SU-DHL-6 (cell line): Measurements from ENCODE around the gene RCOR2.

Source experiments
- EZH2phosphoT487 ChIP-seq: fragments of 200-600 bp; sonication (generic), shearing (Covaris generic); conservative IDR thresholded peaks from 2 replicates; pipeline ENCODE4 v1.6.1; 2018; ENCODE audit warnings: mild to moderate bottlenecking, antibody characterized with exemption, low read length, moderate library complexity, mixed read lengths
- TF ChIP-seq, protein P1 (sequence below): fragments of 200-600 bp; sonication (generic); IDR thresholded peaks from one replicate; pipeline ENCODE4 v1.5.1; 2017; ENCODE audit warnings: antibody characterized with exemption, mild to moderate bottlenecking, low read length, moderate library complexity; ENCODE audit not compliant: insufficient read depth, poor library complexity, severe bottlenecking

DNA sequence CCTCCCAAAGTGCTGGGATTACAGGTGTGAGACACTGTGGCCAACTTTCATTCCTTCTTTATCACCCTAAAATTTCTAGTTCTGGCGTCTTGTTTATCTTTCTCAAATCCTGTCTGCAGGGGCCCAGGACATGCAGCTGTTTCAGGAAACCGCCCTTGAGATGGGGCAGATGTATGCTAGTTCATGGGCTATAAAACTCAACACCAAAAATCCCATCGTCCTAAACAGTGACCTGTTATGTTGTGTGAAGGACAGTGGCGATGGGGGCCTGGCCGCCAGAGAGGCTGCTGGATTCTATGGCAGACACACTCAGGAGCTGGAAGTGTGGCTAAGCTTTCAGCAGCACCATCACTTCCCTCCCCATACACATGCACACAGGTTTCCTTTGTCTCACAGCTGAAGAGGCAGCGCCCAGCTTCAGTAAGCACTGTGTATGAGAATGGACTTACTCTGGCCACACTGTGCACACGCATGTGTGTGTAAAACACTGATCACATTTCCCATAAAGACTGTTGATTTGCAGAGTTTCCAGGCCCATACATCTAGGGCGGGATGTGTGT lies 41.4 kb downstream of the RCOR2 start:
- TF ChIP-seq, protein P1, sequence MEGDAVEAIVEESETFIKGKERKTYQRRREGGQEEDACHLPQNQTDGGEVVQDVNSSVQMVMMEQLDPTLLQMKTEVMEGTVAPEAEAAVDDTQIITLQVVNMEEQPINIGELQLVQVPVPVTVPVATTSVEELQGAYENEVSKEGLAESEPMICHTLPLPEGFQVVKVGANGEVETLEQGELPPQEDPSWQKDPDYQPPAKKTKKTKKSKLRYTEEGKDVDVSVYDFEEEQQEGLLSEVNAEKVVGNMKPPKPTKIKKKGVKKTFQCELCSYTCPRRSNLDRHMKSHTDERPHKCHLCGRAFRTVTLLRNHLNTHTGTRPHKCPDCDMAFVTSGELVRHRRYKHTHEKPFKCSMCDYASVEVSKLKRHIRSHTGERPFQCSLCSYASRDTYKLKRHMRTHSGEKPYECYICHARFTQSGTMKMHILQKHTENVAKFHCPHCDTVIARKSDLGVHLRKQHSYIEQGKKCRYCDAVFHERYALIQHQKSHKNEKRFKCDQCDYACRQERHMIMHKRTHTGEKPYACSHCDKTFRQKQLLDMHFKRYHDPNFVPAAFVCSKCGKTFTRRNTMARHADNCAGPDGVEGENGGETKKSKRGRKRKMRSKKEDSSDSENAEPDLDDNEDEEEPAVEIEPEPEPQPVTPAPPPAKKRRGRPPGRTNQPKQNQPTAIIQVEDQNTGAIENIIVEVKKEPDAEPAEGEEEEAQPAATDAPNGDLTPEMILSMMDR = no peak
- no peak for TF ChIP-seq EZH2phosphoT487
